HL-60 (cell line): ENCODE measurements around the gene ZNF423.

ENCODE experiments used
- DNase-seq, 2 experiments: peaks; one replicate each; pipeline ENCODE4 v3.0.0-alpha.2; 2010 to 2020; ENCODE audit warnings: low read depth in 1 of 2, low spot score in 1 of 2
- H3K27ac ChIP-seq: fragments of 250-450 bp; sonication (Bioruptor Pico); replicated peaks from 2 replicates; pipeline ENCODE4 v1.5.1; 2020; ENCODE audit warnings: mild to moderate bottlenecking, moderate library complexity
- H3K27me3 ChIP-seq: fragments of 250-450 bp; sonication (Bioruptor Pico); 2 replicates; pipeline ENCODE4 v1.5.1; 2021; ENCODE audit warnings: mild to moderate bottlenecking, moderate library complexity; ENCODE audit not compliant: insufficient read depth, poor library complexity, severe bottlenecking
- H3K4me3 ChIP-seq: replicated peaks from 2 replicates; pipeline ENCODE4 v1.5.1; 2011; ENCODE audit warnings: mild to moderate bottlenecking, control low read depth, low read length; ENCODE audit not compliant: insufficient read depth
- CTCF ChIP-seq: IDR thresholded peaks from one replicate; pipeline ENCODE4 v1.5.1; 2011; ENCODE audit warnings: low read length, control low read depth, inconsistent platforms; ENCODE audit not compliant: insufficient read depth
- GABPA ChIP-seq: IDR thresholded peaks from 2 replicates; pipeline ENCODE4 v1.6.1; 2012; ENCODE audit warnings: low read depth
- POLR2AphosphoS5 ChIP-seq: IDR thresholded peaks from 2 replicates; pipeline ENCODE4 v1.6.1; 2012; ENCODE audit warnings: low read depth
- REST ChIP-seq: IDR thresholded peaks from 2 replicates; pipeline ENCODE4 v1.6.1; 2012; ENCODE audit warnings: low read depth; ENCODE audit not compliant: insufficient replicate concordance
- SPI1 ChIP-seq: IDR thresholded peaks from 2 replicates; pipeline ENCODE4 v1.6.1; 2012; ENCODE audit warnings: low read depth, mild to moderate bottlenecking, borderline replicate concordance

Gene ZNF423

GRCh38 chr16:49586466-49587450 is 269.2 kb downstream of the ZNF423 start:
- Histone ChIP-seq H3K27ac (no peak overlapping the region), H3K4me3 (no peak overlapping the region), H3K27me3 (peaks cover 5% of the 10 kb centered on the region)
- DNase-seq = no peak
- TF ChIP-seq GABPA = no peak

GRCh38 chr16:49585143-49585832 is 270.6 kb downstream of the ZNF423 start:
- Histone ChIP-seq H3K4me3 (no peak overlapping the region), H3K27ac (no peak overlapping the region), H3K27me3 (peaks cover 5% of the 10 kb centered on the region)
- no peak for TF ChIP-seq REST
- TF ChIP-seq POLR2AphosphoS5 = no peak
- TF ChIP-seq SPI1 = no peak
- no peak for TF ChIP-seq CTCF
- no peak for TF ChIP-seq GABPA
- DNase-seq = no peak

GRCh38 chr16:49583911-49584310 is 272.0 kb downstream of the ZNF423 start:
- H3K27ac ChIP-seq = no peak overlapping the region
- TF ChIP-seq GABPA = no peak
- TF ChIP-seq POLR2AphosphoS5 = no peak
- no peak for TF ChIP-seq SPI1
- TF ChIP-seq CTCF = no peak
- TF ChIP-seq REST = no peak
- H3K27me3 ChIP-seq = peaks cover 5% of the 10 kb centered on the region
- no peak overlapping the region for H3K4me3 ChIP-seq
- DNase-seq = no peak

- Histone ChIP-seq H3K4me3 (no peak overlapping the region), H3K27ac (no peak overlapping the region), H3K27me3 (peaks cover 5% of the 10 kb centered on the region)
- no peak for DNase-seq
- TF ChIP-seq SPI1 (no peak), CTCF (no peak), GABPA (no peak), POLR2AphosphoS5 (no peak)
Measured at GRCh38 chr16:49581630-49582298, 274.1 kb downstream of the ZNF423 start.
